ENCODE data around the gene EFCAB13.

EFCAB13 gene

GRCh38 chr17:47280072-47280811 lies 43.5 kb upstream of the EFCAB13 start (continued):
- TF ChIP-seq ZNF433 (tag by site-specific recombination; IDR thresholded peaks at IDR 0.05; ENCODE audit: low read depth) (peak; percentile 17; the same call in 1 of the 2 replicates), GLIS2 (tag by site-specific recombination; IDR thresholded peaks at IDR 0.05) (peak; percentile 83), ZSCAN30 (tag by site-specific recombination; IDR thresholded peaks at IDR 0.05) (no peak), ZNF394 (tag by site-specific recombination; IDR thresholded peaks at IDR 0.05; ENCODE audit: borderline replicate concordance) (no peak), ZNF133 (tag by site-specific recombination; IDR thresholded peaks at IDR 0.05) (no peak), HIC1 (tag by site-specific recombination; IDR thresholded peaks at IDR 0.05) (peak; percentile 96), PRDM10 (tag by site-specific recombination; IDR thresholded peaks at IDR 0.05) (peak; percentile 38), INSM2 (tag by site-specific recombination; IDR thresholded peaks at IDR 0.05) (0 out of 2 replicates have a peak, but pooled peaks have one; percentile 11), ZNF324 (tag by site-specific recombination; IDR thresholded peaks at IDR 0.05) (peak; percentile 15; the same call in 1 of the 2 replicates), SCRT1 (tag by site-specific recombination; IDR thresholded peaks at IDR 0.05; ENCODE audit: borderline replicate concordance) (no peak), KLF17 (tag by site-specific recombination; IDR thresholded peaks at IDR 0.05) (peak; percentile 79), BCL11B (tag by site-specific recombination; IDR thresholded peaks at IDR 0.05; ENCODE audit: low read depth) (no peak), ZNF76 (tag by site-specific recombination; IDR thresholded peaks at IDR 0.05; ENCODE audit: borderline replicate concordance, low read depth) (no peak), ZIC2 (tag by site-specific recombination; IDR thresholded peaks at IDR 0.05) (peak; percentile 93), ZNF518A (tag by site-specific recombination; conservative IDR thresholded peaks at IDR 0.05; ENCODE audit: low read depth) (no peak), HOXA7 (CRISPR knock-in tag; IDR thresholded peaks at IDR 0.05; ENCODE audit: borderline replicate concordance) (no peak), BCL6B (tag by site-specific recombination; IDR thresholded peaks at IDR 0.05) (no peak), PATZ1 (tag by site-specific recombination; IDR thresholded peaks at IDR 0.05) (peak; percentile 72)

All from HEK293 (cell line).